Measurements from ENCODE around the gene ATP2B1. TPM values are rescaled to one million over a fixed set of nuclear protein-coding genes. Genes with fewer than 3 reads are reported as not detected.

The ATP2B1 gene
- total RNA-seq, 1 experiment from 2014 or later = 11.4 TPM

- in situ Hi-C loops (cut with HindIII; ENCODE audit: low pct_unique_long_range_greater_than_20kb, low sequenced_read_pairs) = no loop called here
These were observed 35.0 kb downstream of the ATP2B1 start for GRCh38 chr12:89673603-89674002.

GRCh38 chr12:89672589-89672979, 36.1 kb downstream of the ATP2B1 start:
- in situ Hi-C loops (cut with HindIII; ENCODE audit: low pct_unique_long_range_greater_than_20kb, low sequenced_read_pairs) = no loop called here

More at GRCh38 chr12:89673603-89674002, 35.0 kb downstream of the ATP2B1 start:
- no peak for DNase-seq (ENCODE audit: low read depth)

GRCh38 chr12:89671469-89671868, 37.2 kb downstream of the ATP2B1 start:
- in situ Hi-C loops (cut with HindIII; ENCODE audit: low pct_unique_long_range_greater_than_20kb, low sequenced_read_pairs) = no loop called here
- peak; percentile 8 for DNase-seq (ENCODE audit: low read depth)

More at GRCh38 chr12:89672589-89672979, 36.1 kb downstream of the ATP2B1 start:
- DNase-seq (ENCODE audit: low read depth) = no peak

GRCh38 chr12:89669197-89669596, 39.4 kb downstream of the ATP2B1 start:
- no peak for DNase-seq (ENCODE audit: low read depth)
- in situ Hi-C loops (cut with HindIII; ENCODE audit: low pct_unique_long_range_greater_than_20kb, low sequenced_read_pairs) = no loop called here

GRCh38 chr12:89665556-89665955, 43.1 kb downstream of the ATP2B1 start:
- no peak for DNase-seq (ENCODE audit: low read depth)
- in situ Hi-C loops (cut with HindIII; ENCODE audit: low pct_unique_long_range_greater_than_20kb, low sequenced_read_pairs) = no loop called here

- DNase-seq (ENCODE audit: low read depth) = no peak
- in situ Hi-C loops (cut with HindIII; ENCODE audit: low pct_unique_long_range_greater_than_20kb, low sequenced_read_pairs) = no loop called here
These were observed 44.2 kb downstream of the ATP2B1 start for GRCh38 chr12:89664441-89664840.

GRCh38 chr12:89663577-89664357, 44.9 kb downstream of the ATP2B1 start:
- no peak for DNase-seq (ENCODE audit: low read depth)
- in situ Hi-C loops (cut with HindIII; ENCODE audit: low pct_unique_long_range_greater_than_20kb, low sequenced_read_pairs) = no loop called here

- in situ Hi-C loops (cut with HindIII; ENCODE audit: low pct_unique_long_range_greater_than_20kb, low sequenced_read_pairs) = no loop called here
- no peak for DNase-seq (ENCODE audit: low read depth)
These were observed 46.0 kb downstream of the ATP2B1 start for GRCh38 chr12:89662623-89663022.

GRCh38 chr12:89661706-89662330, 46.8 kb downstream of the ATP2B1 start:
- no peak for DNase-seq (ENCODE audit: low read depth)
- in situ Hi-C loops (cut with HindIII; ENCODE audit: low pct_unique_long_range_greater_than_20kb, low sequenced_read_pairs) = no loop called here

- in situ Hi-C loops (cut with HindIII; ENCODE audit: low pct_unique_long_range_greater_than_20kb, low sequenced_read_pairs) = no loop called here
- no peak for DNase-seq (ENCODE audit: low read depth)
These were observed 50.9 kb downstream of the ATP2B1 start for GRCh38 chr12:89657739-89658138.

- no peak for DNase-seq (ENCODE audit: low read depth)
- in situ Hi-C loops (cut with HindIII; ENCODE audit: low pct_unique_long_range_greater_than_20kb, low sequenced_read_pairs) = no loop called here
These were observed 51.6 kb downstream of the ATP2B1 start for GRCh38 chr12:89657066-89657465.

GRCh38 chr12:89655841-89656240, 52.8 kb downstream of the ATP2B1 start:
- no peak for DNase-seq (ENCODE audit: low read depth)
- in situ Hi-C loops (cut with HindIII; ENCODE audit: low pct_unique_long_range_greater_than_20kb, low sequenced_read_pairs) = no loop called here

GRCh38 chr12:89651192-89651591, 57.4 kb downstream of the ATP2B1 start:
- in situ Hi-C loops (cut with HindIII; ENCODE audit: low pct_unique_long_range_greater_than_20kb, low sequenced_read_pairs) = no loop called here
- DNase-seq (ENCODE audit: low read depth) = no peak

GRCh38 chr12:89650239-89650638, 58.4 kb downstream of the ATP2B1 start:
- in situ Hi-C loops (cut with HindIII; ENCODE audit: low pct_unique_long_range_greater_than_20kb, low sequenced_read_pairs) = no loop called here
- no peak for DNase-seq (ENCODE audit: low read depth)

- DNase-seq (ENCODE audit: low read depth) = no peak
- in situ Hi-C loops (cut with HindIII; ENCODE audit: low pct_unique_long_range_greater_than_20kb, low sequenced_read_pairs) = no loop called here
These were observed 58.8 kb downstream of the ATP2B1 start for GRCh38 chr12:89649820-89650219.

- in situ Hi-C loops (cut with HindIII; ENCODE audit: low pct_unique_long_range_greater_than_20kb, low sequenced_read_pairs) = no loop called here
These were observed 59.5 kb downstream of the ATP2B1 start for GRCh38 chr12:89649139-89649538.

GRCh38 chr12:89648211-89648930, 60.3 kb downstream of the ATP2B1 start:
- no peak for DNase-seq (ENCODE audit: low read depth)
- in situ Hi-C loops (cut with HindIII; ENCODE audit: low pct_unique_long_range_greater_than_20kb, low sequenced_read_pairs) = no loop called here

More at GRCh38 chr12:89649139-89649538, 59.5 kb downstream of the ATP2B1 start:
- DNase-seq (ENCODE audit: low read depth) = no peak

- DNase-seq (ENCODE audit: low read depth) = no peak
- in situ Hi-C loops (cut with HindIII; ENCODE audit: low pct_unique_long_range_greater_than_20kb, low sequenced_read_pairs) = no loop called here
These were observed 63.2 kb downstream of the ATP2B1 start for GRCh38 chr12:89645434-89645833.

- in situ Hi-C loops (cut with HindIII; ENCODE audit: low pct_unique_long_range_greater_than_20kb, low sequenced_read_pairs) = no loop called here
- no peak for DNase-seq (ENCODE audit: low read depth)
These were observed 65.7 kb downstream of the ATP2B1 start for GRCh38 chr12:89642959-89643358.
